CD4-positive, alpha-beta T cell treated with Interleukin-15 for 4 hours (primary cell): ENCODE results near the gene LTB4R2.

Source experiments
- DNase-seq: peaks from one replicate; pipeline ENCODE4 v3.0.0-alpha.2; 2020; ENCODE audit warnings: low spot score

LTB4R2 gene

DNA sequence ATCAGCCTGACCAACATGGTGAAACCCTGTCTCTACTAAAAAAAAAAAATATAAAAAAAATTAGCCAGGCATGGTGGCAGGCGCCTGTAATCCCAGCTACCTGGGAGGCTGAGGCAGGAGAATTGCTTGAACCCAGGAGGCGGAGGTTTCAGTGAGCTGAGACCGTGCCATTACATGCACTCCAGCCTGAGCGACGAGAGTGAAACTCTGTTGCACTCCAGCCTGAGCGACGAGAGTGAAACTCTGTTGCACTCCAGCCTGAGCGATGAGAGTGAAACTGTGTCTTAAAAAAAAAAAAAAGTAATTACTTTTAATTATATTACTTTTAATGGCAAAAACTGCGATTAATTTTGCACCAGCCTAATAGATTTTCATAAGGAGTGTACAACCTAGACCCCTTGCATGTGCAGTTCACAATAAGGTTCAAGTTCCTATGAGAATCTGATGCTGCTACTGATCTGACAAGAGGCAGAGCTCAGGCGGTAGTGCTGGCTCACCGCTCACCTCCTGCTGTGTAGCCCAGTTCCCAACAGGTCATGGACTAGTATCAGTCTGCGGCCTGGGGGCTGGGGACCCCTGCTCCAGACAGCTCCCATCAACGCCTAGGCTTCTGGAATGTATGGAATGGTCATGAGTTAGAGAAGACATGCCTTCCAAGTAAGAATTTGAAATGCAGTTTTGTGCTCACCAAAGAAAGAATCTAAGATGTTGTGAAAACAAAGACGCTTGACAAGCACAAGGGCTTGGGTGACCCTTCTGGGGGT is 11.5 kb downstream of the LTB4R2 start:
- no peak for DNase-seq

DNA sequence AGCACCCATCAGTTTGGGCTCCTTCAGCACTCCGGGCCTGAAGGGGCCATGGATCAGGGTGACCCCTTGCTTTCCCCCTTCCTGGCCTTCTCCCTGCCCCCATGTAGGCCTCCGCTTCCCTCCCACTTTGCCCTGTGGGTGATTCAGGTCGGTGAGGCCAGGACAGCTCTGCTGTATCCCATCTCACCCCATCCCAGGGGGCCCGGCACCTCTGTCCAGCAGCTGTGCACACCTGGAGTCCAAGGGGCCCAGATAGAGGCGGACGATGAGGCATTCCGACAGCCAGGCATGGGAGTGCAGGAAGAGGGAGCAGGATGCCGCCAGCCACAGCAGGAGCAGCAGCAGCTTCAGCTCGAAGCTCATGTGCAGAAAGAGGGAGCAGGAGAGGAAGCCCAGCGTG is 12.7 kb downstream of the LTB4R2 start:
- no peak for DNase-seq

DNA sequence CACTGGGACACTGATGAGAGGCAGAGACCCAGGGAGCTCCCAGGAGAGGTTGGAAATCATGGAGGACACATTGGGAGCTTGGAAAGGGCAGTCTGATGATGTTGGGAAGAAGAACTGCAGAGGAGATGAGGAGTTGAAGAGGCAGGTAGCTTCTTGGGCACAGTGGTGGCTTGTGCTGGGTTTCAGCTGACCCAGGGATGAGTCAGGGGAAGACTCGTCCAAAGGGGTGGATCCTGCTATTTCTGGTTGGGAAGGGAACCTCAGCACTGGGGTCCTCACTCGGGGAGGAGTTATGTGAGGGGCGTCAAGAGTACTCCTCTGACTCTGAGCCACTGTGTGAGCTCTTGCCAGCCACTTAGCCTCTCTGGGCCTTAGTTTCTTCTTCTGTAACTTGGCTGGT is 13.4 kb downstream of the LTB4R2 start:
- no peak for DNase-seq

DNA sequence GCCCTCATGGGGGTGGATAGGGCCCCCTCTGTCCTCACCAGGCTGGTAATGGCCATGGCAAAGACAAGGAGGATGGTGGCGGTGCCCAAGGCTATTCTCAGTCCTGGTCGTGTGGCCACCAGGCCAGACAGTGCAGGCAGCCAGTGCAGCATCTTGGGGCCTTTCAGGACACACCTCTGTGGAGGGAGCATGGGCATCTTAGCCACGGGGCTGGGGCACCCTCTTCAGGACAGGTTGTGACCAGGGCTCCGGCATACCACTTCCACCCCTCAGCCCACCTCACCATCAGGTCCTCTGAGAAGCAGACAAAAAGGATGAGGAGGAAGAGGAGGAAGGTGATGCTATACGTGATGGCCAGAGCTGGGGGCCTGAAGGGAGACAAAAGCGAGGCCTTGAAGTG is 14.1 kb downstream of the LTB4R2 start:
- no peak for DNase-seq

DNA sequence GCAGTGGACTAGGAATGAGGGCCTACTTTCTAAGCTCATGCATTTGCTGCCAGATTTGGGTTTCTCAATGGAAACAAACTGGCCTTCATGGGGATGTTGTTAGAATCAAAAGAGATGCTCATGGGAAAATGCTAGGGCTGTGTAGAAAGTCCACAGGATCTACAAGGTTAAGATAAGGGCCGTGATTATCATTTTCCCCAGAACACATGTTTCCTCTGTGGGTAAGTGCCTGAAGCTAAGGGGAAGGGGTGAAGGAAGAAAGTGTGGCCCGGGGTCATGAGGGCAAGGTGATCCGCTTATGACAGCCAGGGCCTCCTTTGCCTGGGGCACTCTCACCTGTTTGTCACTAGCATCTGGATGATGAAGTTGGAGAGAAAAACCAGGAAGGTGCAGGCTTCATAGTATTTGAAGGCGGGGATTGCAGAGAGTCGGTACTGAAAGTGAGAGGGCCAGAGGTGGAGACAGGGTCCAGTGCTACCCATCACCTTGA is 15.1 kb downstream of the LTB4R2 start:
- no peak for DNase-seq

DNA sequence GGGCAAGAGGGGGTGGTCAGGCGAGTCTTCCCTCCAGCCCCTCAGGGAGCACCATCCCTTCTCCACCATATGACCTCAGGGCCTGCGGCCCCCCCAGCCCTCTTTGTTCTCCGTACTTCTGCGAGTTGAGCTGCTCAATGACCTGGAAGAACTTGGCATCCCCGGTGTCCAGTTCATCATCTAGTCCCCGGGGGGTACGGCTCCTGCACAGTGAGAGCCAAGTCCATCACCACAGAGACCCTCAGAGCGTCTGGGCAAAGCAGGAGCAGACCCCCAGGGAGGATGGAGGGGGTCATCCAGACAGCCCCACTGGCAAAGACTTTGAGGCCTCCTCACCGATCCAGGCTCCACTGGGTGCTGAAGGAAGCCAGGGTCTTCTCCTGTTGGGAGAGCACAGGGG is 16.0 kb downstream of the LTB4R2 start:
- no peak for DNase-seq

DNA sequence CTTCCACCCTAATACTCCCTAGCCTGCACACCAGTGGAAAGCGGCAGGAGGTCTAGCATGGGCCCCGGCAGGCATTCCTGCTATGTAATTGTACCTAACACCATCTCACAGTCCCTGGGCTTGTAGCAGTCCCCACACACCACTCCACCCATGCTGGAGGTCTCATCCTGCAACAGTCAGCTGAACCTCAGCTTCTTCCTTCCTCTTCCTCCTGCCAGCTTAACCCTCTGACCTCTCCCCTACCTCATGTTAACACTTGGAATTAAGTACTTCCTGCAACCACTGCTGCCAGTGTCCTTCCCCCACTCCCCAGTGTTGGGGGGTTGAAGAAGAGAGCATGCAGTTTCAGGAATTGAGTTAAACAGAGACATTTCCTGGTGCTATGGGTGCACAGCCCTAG is 17.4 kb downstream of the LTB4R2 start:
- no peak for DNase-seq

DNA sequence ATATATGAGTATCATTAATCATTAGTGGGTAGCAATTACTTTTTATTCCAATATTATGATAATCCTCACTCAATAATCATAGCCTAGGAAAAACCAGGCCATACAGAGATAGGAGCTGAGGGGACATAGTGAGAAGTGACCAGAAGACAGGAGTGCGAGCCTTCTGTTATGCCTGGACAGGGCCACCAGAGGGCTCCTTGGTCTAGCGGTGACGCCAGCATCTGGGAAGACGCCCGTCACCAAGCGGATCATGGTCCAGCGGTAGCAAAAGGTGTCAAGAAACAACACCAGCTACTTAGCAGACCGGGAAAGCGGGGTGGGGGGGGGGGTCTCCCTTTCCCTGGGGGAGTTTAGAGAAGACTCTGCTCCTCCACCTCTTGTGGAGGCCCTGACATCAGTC is 18.0 kb downstream of the LTB4R2 start:
- peak; percentile 20 for DNase-seq

DNA sequence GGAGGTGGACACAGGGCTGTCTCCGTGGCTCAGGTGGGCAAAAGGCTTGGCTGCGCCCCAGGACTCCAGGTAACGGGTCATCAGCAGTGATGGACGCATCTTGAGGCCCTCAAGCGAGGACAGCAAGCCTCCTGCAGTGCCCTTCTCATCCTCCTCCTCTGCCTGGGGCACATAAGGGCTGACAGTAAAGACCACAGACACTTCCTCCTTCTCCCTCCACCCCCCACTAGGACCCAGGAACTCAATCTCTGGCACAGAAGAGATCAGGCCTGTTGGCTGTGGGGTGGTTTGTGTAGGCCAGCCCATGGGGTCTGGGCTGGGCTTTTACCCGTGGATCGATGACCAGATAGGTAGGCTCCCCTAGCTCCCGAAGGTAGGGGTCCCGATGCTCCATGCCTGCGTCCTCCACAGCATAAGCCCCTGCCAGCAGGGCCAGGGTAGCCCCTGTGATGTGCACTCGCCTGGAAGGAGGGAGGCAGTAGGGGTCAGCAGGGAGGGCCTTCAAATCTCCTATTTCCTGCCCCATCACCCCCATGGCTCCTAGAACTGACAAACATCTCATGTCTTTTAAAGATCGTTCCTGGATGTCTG is 19.2 kb downstream of the LTB4R2 start:
- DNase-seq, result no peak

DNA sequence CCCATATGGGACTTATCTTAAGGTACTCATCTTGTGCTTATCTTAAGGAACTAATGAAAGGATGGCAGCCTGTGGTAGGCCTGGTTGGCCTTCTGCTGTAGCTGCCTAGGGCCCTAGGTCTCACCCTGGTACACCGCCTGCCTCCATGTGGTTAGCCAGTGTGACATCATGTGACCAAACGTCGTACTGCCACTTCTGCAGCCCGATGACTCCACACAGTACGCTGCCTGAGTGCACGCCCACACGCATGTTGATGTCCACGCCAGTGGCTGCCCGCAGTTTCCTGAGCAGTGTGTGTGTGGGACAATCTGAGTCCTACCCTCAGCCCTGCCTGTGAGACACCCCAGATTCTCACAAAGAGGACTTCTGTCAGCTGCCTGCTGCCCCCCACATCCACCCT is 19.8 kb downstream of the LTB4R2 start:
- peak; percentile 77 for DNase-seq

DNA sequence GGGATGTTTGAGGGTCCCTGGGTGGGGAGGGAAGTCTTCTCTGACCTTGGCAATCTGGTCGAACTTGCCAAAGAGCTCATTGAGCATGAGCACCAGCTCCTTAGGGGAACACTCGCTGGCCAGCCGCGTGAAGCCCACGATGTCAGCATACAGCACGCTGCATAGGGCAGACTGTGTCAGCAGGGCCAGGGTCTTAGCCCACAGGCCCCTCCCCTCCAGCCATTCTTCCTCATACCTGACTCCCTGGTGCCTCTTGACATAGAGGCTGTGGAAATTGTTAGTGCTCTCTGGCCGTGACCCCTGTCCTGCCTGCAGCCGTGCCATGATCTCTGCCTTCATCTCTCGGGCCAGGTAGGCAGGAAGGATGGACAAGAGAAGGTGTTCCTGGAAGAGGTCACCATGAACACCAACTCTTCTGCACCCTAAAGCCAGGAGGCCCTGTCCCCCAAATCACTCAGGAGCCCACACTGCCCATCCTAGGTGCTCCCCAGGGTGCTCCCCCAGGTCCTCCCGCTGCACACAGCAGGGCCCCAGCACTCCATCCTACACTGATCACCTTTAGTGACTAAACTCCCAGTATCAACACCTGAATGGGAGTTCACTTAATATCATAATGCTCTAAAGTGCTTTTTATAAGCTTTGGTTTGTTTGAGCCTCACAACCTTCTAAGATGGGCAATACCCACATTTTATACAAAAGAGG is 21.2 kb downstream of the LTB4R2 start:
- no peak for DNase-seq

DNA sequence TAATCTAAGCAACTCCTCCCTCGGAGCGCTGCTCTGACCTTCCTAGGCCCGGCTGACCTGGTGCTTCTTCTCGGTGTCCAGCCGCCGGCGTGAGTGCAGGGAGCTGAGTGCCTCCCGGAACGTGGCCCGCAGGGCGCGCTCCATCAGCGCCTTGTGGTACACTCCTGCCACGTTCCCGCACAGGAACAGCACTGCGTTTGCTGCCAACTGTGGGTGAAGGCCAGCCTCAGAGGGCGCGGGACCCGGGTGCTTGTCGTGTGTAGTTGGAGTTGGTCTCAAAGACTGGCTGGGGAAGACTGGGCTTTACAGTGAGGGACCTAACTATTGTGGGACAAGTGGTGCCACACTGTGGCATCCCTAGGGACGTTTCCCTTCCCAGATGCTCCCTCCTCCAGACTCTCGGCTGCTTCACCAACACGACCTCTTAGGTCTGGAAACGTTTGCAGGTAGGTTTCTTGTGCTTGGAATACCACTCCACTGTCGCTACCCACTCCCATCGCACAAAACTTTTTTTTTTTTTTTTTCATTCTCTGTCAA is 21.9 kb downstream of the LTB4R2 start:
- no peak for DNase-seq

DNA sequence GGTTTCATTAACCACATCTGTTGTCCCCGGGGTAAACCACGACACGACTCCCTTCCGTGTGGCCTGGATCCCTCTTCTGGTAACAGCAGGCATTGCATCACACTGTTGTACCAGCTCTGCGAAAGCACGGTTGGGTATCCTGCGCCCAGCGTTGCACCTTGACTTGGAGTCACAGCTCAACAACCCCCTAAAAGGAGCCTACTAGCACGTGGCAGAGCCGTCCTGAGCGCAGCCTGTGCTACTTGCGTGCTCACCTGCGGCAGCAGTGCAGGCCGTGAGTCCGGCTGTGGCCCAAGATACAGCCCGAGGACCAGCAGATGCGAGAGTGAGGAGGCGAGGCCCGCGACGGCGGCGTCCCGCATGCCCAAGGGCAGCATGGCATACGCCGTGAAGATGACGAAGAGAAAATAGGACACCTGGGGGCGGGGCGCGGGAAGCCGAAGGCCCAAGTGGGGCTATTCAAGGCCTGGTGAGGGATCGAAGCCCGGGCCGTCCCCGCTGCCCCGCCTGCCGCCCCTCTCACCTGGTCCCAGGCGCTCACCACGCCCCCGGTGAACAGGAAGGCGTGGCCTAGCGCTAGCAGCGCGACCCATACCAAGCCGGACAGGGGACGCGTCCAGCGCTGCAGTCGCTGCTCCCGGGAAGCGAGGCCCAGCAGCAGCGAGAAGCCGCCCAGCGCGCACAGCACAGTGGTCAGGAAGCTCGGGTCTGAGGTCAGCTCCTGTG is 22.5 kb downstream of the LTB4R2 start:
- DNase-seq, result peak; percentile 92

DNA sequence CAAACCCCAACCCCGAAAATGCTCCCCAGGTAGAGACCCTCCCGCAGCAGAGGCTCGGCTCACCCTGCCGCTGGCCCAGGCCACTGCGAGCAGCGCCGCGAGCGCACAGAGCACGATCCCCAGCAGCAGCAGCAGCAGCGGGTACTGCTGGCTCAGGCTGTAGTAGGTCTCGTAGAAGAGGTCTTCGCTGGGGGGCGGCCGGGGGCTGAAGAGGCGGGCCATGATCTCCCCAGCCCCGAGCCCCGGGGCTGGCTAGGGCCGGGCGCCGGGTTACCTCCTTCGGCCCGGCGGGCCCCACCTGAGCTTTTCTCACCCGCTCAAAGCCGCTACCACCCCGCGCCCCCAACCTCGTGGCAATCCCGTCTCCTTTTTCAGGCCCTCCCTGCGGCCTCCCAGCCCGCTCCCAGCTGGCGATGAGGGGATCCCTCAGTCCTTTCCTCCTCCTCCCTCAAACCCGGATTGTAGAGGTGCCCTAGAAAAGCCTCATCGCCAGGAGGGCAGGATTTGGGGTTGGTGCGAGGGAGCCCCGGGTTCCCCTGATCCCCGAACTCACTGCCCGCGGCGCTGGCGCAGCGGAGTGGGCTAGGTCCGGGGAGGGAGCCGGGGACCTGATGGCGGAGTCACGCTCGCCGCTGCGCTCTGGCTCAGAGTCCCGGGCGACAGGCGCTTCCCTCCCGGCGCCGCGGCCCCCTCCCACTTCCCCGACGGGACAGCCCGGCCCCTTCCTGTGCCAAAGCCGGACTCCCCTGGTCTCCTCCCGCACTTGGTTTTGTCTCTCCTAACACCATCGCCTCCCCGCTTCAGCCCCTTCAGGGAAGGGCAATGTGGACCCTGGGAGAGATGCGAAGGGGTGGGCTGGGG is 24.7 kb downstream of the LTB4R2 start, which contains the start of gene ADCY4:
TSS of gene ADCY4 (minus strand) at position 641 of the 861 bp plus-strand sequence. CDS start at position 222, 419 bp downstream.
- no peak for DNase-seq

DNA sequence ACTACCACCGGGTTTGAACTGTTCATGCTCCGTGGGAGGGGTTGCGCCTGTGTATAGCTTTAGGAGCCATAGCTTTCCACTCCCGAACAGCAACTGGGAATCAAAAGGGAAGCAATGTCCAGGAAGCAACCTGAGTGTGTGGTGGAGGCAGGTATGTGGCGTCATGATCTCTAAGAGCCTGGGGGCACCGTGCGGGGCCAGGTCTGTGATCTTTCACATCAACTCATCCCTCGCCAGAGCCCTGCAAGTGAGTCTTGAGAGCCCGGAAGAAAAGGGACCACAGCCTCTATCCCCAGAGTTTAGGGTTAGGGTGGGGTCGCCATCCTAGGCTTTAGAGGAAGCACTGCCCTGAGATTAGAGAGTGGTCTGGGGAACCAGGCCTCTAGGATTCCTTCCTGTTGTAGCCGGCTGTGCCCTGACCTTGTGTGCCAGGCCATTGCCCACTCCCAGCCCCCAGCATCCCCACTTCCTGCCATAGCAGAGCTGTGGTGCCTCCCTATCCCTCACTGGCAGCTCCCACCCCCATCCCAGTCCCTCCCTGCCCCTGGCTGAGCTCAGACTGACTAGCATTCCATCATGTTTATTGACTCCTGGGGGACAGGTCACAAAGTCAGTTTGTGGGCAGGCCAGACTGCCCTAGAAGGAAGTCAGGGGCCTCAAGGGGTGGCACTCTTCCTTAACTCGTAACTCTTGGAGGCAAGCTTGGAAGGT is 25.7 kb downstream of the LTB4R2 start:
- DNase-seq, result no peak

DNA sequence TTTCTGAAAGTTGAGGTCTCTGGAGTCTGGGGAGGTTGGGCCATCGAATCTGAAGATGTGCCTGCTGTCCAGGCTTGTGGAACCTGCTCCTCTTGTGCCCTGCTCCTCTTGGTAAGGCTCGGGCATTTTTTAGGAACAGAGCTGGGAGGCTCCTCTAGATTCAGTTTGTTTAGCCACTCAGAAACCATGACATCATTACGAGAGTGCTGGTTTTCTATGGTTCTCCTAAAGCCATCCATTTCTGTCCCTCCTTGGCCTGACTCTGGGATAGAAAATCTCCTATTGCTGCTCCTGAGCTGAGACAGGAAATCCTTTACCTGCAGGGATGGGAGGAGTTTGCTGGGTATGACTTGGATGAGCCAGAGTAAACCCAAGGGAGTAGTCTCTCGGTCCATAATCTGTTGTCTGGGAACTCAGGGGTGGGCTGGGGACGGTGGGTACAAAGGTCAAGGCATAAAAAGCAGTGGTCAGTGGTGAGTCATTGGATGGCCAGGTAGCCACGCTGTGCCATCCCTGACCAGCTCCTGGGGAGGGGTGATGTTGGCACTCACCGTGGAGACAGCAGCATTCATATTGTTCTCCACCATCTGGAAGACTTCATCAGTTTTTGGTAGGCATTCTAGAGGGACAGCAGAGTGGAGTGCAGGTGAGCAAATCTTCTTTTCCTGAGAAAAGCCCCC is 27.3 kb downstream of the LTB4R2 start:
- no peak for DNase-seq

DNA sequence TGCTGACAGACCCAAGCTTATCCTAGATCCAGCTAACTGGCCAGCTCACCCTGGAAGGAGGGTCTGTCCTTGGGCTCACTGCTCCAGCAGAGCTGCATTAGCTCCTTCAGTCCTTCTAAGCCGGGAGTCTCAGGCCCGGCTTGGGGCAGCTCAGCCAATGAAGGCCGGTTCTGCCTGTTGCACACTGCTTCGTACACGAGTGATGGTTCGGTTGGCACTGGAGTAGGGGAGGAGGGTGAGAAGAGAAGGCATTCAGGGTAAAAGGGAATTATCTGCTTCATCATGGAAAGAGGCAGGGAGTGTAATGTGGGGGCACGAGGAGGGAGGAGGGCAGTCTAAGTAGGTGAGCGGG is 27.9 kb downstream of the LTB4R2 start:
- no peak for DNase-seq

DNA sequence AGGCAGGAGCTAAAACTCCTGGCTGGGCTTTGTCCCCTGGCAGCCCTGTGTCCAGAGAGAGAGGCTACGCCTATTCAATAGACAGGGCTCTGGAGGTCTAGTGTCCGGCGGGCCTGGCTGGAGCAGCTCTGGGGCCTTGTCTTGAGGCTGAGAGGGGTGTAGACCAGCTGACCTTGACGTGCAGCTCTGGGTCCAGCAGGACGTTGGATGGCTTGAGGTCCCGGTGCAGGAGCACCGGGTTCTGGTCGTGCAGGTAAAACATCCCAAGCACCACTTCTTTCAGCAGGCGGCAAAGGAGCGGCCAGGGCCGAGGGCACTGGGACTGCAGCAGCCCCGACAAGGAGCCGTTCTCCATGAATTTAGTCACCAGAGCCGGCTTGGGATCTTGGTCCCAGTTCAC is 28.9 kb downstream of the LTB4R2 start:
- DNase-seq, result no peak

DNA sequence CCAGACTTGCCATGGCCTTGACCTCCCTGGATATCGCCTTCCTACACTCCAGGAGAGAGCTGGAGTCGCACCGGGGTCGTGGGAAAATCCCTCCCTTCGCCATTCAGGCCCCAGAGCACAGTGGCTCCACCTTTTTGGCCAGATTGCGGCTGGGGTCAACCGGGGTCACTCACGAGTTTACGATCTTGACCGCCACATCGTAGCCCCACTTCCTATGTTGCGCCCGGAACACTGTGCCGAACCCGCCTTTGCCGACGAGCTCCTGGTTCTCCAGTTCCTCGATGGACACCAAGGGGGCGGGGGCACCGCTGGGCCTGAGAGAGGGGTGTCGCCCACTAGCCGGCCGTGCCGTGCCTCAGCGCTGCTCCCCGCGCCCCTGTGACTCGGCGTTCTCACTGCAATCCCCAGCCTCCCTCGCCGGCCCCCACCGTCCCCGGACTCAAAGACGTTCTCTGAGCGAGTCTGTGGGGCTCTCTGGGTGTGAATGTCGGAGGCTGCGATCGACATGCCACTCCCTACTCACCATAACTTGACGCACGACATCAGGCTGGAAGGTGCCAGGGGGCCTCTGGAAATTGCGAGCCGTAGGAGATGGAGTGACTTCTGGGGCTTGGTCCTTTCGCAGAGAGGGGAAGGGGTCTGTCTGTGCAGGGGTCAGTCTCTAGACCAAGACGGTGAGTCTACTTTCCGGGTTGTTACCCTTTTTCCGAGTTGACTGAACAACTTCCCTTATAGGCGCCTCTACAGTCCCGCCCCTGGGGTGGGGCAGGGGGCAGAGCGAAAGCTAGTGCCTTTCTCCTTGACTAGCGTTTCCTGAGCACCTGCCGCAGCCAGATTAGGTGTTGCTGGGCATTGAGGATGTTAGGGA is 29.6 kb downstream of the LTB4R2 start, which contains the start of gene RIPK3:
TSS of gene RIPK3 (minus strand) at position 708 of the 868 bp plus-strand sequence. CDS start at position 543, 165 bp downstream.
- peak; percentile 71 for DNase-seq
